Tibial artery (tissue), 4 donors: Measurements from ENCODE around the gene CRYGS.

Experiments used
- DNase-seq, 2 donors: peaks; one replicate each; pipeline ENCODE4 v3.0.0-alpha.2; 2019
- H3K27ac ChIP-seq, 2 donors: fragments of 200-600 bp; sonication (generic) in 1 of 2; 1 replicate in 1 of 2; 2 replicates in 1 of 2; pipeline ENCODE4 v1.5.1; 2018 to 2019; ENCODE audit warnings: mild to moderate bottlenecking in 1 of 2
- H3K27me3 ChIP-seq, 2 donors: fragments of 200-600 bp; sonication (generic) in 1 of 2; one replicate each; pipeline versions ENCODE4 v1.5.1 to v1.6.0; 2016 to 2019
- H3K36me3 ChIP-seq, 3 donors: fragments of 200-600 bp; sonication (generic) in 2 of 3; one replicate each; pipeline ENCODE4 v1.5.1; 2016 to 2019; ENCODE audit warnings: mild to moderate bottlenecking in 2 of 3
- H3K4me1 ChIP-seq, 4 donors: fragments of 200-600 bp; sonication (generic) in 2 of 4; 1 replicate in 3 of 4; 2 replicates in 1 of 4; pipeline ENCODE4 v1.5.1; 2016 to 2019
- H3K4me3 ChIP-seq, 2 donors: fragments of 200-600 bp; sonication (generic) in 1 of 2; 1 replicate in 1 of 2; 2 replicates in 1 of 2; pipeline ENCODE4 v1.5.1; 2018 to 2019; ENCODE audit warnings: mild to moderate bottlenecking in 2 of 2
- H3K9me3 ChIP-seq, 3 donors: fragments of 200-600 bp; sonication (generic) in 1 of 3; one replicate each; pipeline ENCODE4 v1.5.1; 2016 to 2019
- intact Hi-C: fragments of 100-400 bp; cut with DNase I; formaldehyde crosslinking; loops from one replicate; pipeline ENCODE4 v1.15.0; 2023; ENCODE audit warnings: low total_unique reads
- TF ChIP-seq, protein P1 (sequence below), 2 experiments: fragments of 200-600 bp in 1 of 2; fragments of 450-650 bp in 1 of 2; IDR thresholded peaks; one replicate each; pipeline ENCODE4 v1.5.1; 2017 to 2019; ENCODE audit warnings: antibody characterized with exemption in 2 of 2, mild to moderate bottlenecking in 1 of 2, moderate library complexity in 1 of 2

CRYGS gene

DNA sequence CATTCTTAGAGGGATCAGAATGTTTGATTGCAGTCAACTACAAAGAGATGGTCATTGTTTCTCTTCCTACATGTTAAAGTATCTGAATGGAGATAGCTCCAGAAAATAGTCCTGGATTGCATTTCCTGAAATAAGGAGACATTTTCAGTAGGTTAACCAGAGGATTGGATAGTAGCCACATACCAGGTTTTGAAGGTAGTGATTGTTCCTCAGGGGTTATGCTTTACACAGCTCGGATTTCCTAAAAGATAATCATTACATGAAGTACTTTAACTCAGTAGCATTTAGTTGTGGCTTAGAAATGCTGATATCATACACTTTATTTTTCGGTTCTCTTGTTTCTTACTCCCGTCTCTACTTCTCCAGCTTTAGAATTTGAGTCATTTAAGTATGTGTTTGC is 36.6 kb upstream of the CRYGS start:
- H3K36me3 ChIP-seq = peaks cover 81 to 94% (median 93%) of the 10 kb centered on the region in 3 donors

DNA sequence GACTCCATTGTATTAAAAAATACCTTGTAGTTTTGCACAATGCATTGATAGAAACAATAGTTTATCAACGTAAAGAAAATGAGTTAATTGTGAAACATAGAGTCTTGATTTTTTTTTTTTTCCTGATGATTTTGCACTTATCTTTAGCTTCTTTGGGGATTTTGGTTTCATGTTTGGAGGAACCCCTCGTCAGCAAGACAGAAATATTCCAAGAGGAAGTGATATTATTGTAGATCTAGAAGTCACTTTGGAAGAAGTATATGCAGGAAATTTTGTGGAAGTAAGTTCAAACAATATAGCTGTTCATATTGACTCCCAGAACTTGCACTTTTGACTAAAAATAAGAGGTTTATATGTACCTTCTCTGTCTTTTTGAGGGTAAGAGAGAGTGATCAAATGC is 33.3 kb upstream of the CRYGS start:
- H3K4me1 ChIP-seq = no peaks in the 10 kb centered on the region
- no peak overlapping the region for H3K27ac ChIP-seq
- H3K4me3 ChIP-seq = no peak overlapping the region
- TF ChIP-seq, protein P1, sequence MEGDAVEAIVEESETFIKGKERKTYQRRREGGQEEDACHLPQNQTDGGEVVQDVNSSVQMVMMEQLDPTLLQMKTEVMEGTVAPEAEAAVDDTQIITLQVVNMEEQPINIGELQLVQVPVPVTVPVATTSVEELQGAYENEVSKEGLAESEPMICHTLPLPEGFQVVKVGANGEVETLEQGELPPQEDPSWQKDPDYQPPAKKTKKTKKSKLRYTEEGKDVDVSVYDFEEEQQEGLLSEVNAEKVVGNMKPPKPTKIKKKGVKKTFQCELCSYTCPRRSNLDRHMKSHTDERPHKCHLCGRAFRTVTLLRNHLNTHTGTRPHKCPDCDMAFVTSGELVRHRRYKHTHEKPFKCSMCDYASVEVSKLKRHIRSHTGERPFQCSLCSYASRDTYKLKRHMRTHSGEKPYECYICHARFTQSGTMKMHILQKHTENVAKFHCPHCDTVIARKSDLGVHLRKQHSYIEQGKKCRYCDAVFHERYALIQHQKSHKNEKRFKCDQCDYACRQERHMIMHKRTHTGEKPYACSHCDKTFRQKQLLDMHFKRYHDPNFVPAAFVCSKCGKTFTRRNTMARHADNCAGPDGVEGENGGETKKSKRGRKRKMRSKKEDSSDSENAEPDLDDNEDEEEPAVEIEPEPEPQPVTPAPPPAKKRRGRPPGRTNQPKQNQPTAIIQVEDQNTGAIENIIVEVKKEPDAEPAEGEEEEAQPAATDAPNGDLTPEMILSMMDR (IDR thresholded peaks at IDR 0.05) = no peak
- no peaks in the 10 kb centered on the region for H3K9me3 ChIP-seq
- intact Hi-C loops = no loop called here
- no peaks in the 10 kb centered on the region for H3K27me3 ChIP-seq
- no peak for DNase-seq
- H3K36me3 ChIP-seq = peaks cover 70 to 83% (median 80%) of the 10 kb centered on the region in 3 donors

More for the DNA sequence above, 36.6 kb upstream of the CRYGS start:
- H3K4me3 ChIP-seq = no peak overlapping the region
- H3K27me3 ChIP-seq = no peaks in the 10 kb centered on the region
- DNase-seq = no peak
- TF ChIP-seq, protein P1 (IDR thresholded peaks at IDR 0.05) = no peak
- H3K9me3 ChIP-seq = no peaks in the 10 kb centered on the region
- intact Hi-C loops = no loop called here
- no peak overlapping the region for H3K27ac ChIP-seq
- H3K4me1 ChIP-seq = no peaks in the 10 kb centered on the region

DNA sequence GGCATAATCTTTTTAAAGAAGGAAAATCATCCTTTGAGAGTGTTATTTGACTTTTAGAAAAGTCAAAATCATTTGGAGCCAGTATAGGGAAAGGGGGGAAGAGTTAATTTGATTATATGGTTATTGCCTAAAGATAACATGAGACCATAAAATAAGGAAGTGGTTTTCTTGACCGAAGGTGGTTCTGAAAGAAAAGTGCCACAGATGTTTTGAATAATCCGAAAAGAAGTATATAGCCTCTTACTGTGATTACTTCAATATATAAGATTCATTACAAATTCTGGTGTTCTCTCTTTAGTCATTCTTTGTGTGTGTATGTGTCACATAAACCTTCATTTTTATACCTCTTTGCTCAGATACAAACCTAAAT is 27.4 kb upstream of the CRYGS start:
- Histone ChIP-seq H3K27me3 (no peaks in the 10 kb centered on the region), H3K4me3 (peak overlapping the region; percentile 89 to 93), H3K36me3 (peaks cover 20 to 33% (median 28%) of the 10 kb centered on the region in 3 donors), H3K9me3 (no peaks in the 10 kb centered on the region), H3K27ac (peak overlapping the region in 1 of 2 donors; percentile 90), H3K4me1 (peaks cover 0 to 30% (median 25%) of the 10 kb centered on the region in 4 donors)
- no peak for DNase-seq
- TF ChIP-seq, protein P1 (IDR thresholded peaks at IDR 0.05) = no peak
- intact Hi-C loops = no loop called here

DNA sequence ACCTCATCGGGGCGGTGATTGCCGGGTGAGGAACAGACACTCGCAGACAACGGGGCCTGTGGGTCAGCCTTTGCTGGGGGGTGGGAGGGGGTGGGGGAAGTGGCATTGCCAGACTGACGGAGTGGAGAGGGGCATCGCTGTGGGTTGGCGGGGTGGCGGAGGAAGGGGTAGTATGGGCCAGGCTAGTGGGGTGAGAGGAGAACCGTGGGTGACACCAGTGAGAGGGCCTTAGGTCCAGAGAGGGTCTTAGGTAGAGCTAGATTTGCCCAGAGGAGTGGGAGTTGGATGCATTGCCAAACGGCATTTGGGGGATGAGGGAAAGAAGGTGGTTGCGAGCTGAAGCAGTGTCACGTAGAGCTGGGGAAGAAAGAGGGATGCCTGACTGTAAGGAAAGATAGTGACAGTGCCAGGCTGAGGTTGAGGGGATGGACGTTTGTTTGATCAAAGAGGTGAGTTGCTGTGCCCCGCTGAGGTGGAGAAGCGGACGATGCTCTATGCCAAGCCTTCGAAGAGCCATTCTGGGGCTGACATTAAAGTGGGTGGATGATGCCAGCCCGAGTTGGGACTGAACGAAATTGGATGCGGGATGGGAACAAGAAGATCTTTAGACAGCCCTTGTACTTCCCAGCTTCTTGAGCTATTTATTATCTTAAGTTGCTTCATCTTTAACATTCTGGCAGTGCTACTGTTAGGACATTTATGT is 26.9 kb upstream of the CRYGS start:
- Histone ChIP-seq H3K36me3 (peaks cover 15 to 27% (median 22%) of the 10 kb centered on the region in 3 donors), H3K27ac (peak overlapping the region; percentile 89 to 90), H3K27me3 (no peaks in the 10 kb centered on the region), H3K9me3 (no peaks in the 10 kb centered on the region), H3K4me3 (peak overlapping the region; percentile 89 to 93), H3K4me1 (peaks cover 0 to 35% (median 29%) of the 10 kb centered on the region in 4 donors)
- TF ChIP-seq, protein P1 (IDR thresholded peaks at IDR 0.05) = no peak
- no peak for DNase-seq
- intact Hi-C loops = no loop called here

DNA sequence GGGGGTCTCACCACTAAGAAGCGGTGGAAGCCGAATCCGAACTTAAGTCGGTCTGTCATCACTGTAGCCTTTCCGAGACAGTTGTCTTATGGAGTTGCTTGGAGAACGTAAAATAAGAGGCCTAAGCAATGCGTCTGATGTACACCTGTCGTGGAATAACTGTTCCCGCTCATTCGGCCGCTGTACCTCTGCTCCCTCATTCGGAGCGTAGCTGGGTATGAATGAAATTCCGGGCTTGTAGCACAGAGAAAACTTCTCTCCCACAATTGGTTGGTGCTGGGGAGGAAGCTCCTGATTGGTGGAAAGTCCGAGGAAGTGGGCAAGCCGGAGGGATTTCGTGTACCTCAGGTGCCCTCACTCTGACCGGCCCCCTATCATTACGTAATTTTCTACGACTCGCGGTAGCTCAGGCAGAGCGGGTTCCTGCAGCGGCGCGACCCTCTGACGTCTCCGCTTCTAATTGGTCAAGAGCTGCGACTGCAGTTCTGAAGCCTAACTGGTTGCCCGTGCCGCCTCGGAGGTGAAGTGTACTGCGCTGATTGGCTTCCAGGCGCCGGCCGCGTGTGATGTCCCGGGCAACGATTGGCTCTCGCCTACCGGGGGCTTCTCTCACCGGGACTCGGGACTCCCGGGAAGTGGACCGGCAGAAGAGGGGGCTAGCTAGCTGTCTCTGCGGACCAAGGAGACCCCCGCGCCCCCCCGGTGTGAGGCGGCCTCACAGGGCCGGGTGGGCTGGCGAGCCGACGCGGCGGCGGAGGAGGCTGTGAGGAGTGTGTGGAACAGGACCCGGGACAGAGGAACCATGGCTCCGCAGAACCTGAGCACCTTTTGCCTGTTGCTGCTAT is 26.1 kb upstream of the CRYGS start, which contains the start of gene DNAJB11:
Gene DNAJB11, plus strand, starts transcription at position 625 of the 845 bp plus-strand sequence. Its CDS starts 178 bp downstream, at position 803.
- TF ChIP-seq, protein P1 (IDR thresholded peaks at IDR 0.05) = peak in 1 of 2 experiments; percentile 38
- Histone ChIP-seq H3K36me3 (peaks cover 10 to 19% (median 15%) of the 10 kb centered on the region in 3 donors), H3K4me1 (peaks cover 0 to 40% (median 33%) of the 10 kb centered on the region in 4 donors), H3K4me3 (peak within 1 kb of the TSS; percentile 89 to 93), H3K27ac (peak within 1 kb of the TSS; percentile 89 to 90), H3K9me3 (no peaks in the 10 kb centered on the region), H3K27me3 (no peaks in the 10 kb centered on the region)
- DNase-seq = peak; percentile 99
- intact Hi-C loops = no loop called here
